Sigmoid colon (tissue), 7 donors: ENCODE data around the gene CEP85L. TPM values are rescaled to one million over a fixed set of nuclear protein-coding genes. Genes with fewer than 3 reads are reported as not detected.

Experiments used
- DNase-seq: peaks from one replicate; pipeline ENCODE4 v3.0.0-alpha.2; 2019
- H3K27ac ChIP-seq, 4 donors: fragments of 200-600 bp; sonication (generic); one replicate each; pipeline ENCODE4 v1.5.1; 2016 to 2019; ENCODE audit warnings: mild to moderate bottlenecking in 1 of 4
- H3K27me3 ChIP-seq, 3 donors: fragments of 200-600 bp; sonication (generic); one replicate each; pipeline ENCODE4 v1.5.1; 2019; ENCODE audit warnings: mild to moderate bottlenecking in 1 of 3
- H3K36me3 ChIP-seq, 4 donors: fragments of 200-600 bp; sonication (generic); one replicate each; pipeline ENCODE4 v1.5.1; 2016 to 2019
- H3K4me1 ChIP-seq, 4 donors: fragments of 200-600 bp; sonication (generic); one replicate each; pipeline ENCODE4 v1.5.1; 2017 to 2019
- H3K4me3 ChIP-seq, 4 donors: fragments of 200-600 bp; sonication (generic); one replicate each; pipeline ENCODE4 v1.5.1; 2017 to 2019; ENCODE audit warnings: mild to moderate bottlenecking in 2 of 4, moderate library complexity in 1 of 4
- H3K9me3 ChIP-seq, 4 donors: fragments of 200-600 bp in 3 of 4; sonication (generic) in 3 of 4; one replicate each; pipeline versions ENCODE4 v1.5.1 to v1.6.1; 2013 to 2019
- EP300 ChIP-seq, 4 donors: sonication (generic); formaldehyde crosslinking; IDR thresholded peaks; one replicate each; pipeline ENCODE4 v1.6.1; 2017; ENCODE audit warnings: antibody characterized with exemption in 4 of 4
- POLR2A ChIP-seq, 2 donors: fragments of 450-650 bp; IDR thresholded peaks; one replicate each; pipeline ENCODE4 v1.6.1; 2016; ENCODE audit warnings: antibody characterized with exemption in 2 of 2, mild to moderate bottlenecking in 2 of 2, moderate library complexity in 2 of 2
- POLR2AphosphoS5 ChIP-seq, 4 donors: sonication (generic); formaldehyde crosslinking; IDR thresholded peaks; one replicate each; pipeline ENCODE4 v1.6.1; 2017; ENCODE audit warnings: antibody characterized with exemption in 4 of 4
- WGBS, 2 donors: extraction: QIAGEN DNeasy Blood & Tissue Kit; methylation state at CpG; one replicate each; pipeline ENCODE4 v1.1.7; 2013; 5-methylcytosine and 5-hydroxymethylcytosine counted together
- intact Hi-C: fragments of 100-400 bp; cut with DNase I; formaldehyde crosslinking; loops from one replicate; pipeline ENCODE4 v1.15.1; 2023
- polyA plus RNA-seq, 3 donors: library from polyadenylated mRNA; stranded (reverse); fragments of 200-250 nt; gene quantifications; one replicate each; pipeline ENCODE4 v1.2.3, GENCODE V29; 2013
- total RNA-seq, 4 donors: library from RNA; depleted of rRNA; stranded (reverse); fragments of >200 nt; gene quantifications; one replicate each; pipeline ENCODE4 v1.1.0, GENCODE V29; 2016
- TF ChIP-seq, protein P1 (sequence below), 4 experiments: fragments of 450-650 bp in 3 of 4; fragments of 200-600 bp in 1 of 4; IDR thresholded peaks; one replicate each; pipeline ENCODE4 v1.5.1; 2016 to 2019; ENCODE audit warnings: antibody characterized with exemption in 4 of 4, mild to moderate bottlenecking in 3 of 4, moderate library complexity in 2 of 4
- donor health status: healthy with polysubstance abuse.
- donor health status: Bipolar disorder and iron deficiency.
- donor health status: healthy.

The CEP85L gene
- total and polyA plus RNA-seq, 7 donors = 0.23 to 17.4 (median 12.8) TPM

DNA sequence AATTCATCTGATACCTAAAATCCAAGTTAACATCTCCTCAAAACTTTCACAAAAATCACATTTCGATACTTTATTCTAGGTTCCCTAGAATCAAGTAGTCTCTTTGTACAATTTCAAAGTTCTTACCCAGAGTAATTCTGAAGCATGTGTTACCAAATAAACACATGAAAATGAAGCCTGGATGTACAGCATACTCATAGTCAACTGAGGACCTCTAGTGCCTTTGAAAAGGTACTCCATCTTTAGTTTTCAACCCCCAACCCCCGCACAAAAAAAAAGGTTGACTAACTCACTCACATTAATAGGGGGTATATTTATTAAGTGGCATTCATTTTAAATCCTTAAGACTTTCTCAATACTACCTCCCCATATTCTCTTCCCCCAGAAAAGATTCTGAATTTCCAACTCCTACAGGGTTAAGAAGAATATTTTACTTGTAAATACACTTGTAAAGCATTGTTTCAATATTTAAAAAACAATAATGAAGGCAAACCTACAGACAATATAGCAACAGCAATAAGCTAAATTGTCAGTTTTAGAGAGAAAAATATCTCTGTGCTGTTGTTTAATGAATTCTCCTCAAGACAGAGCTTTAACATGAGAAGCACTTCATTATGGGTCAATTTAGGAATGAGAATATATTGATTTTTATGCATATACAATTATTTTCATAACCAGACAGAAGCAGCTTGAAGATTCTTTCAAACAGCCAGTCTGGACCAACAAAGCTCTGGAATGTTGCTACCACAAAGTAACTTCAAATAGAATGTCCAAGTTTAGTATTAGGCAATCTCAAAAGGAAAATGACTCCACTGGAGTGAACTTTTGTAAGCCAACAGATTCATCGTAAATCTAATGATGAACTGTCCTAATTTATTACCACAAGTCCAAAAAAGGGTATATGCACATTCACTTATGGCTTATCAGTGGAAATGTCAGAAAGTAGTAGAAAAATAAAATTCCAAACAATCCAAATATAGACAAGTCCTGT lies 100.0 kb downstream of the CEP85L start:
- Histone ChIP-seq H3K36me3 (no peaks in the 10 kb centered on the region), H3K27me3 (no peaks in the 10 kb centered on the region), H3K9me3 (no peaks in the 10 kb centered on the region), H3K4me3 (peak overlapping the region in 3 of 4 donors; percentile 42 to 59 (median 55)), H3K27ac (peak overlapping the region; percentile 58 to 84 (median 78)), H3K4me1 (peaks cover 0 to 55% (median 38%) of the 10 kb centered on the region in 4 donors)
- 35 to 40% methylated on average over 3 of the region's 3 CpGs for WGBS, 2 donors
- intact Hi-C loops = loop anchor here (2.0 to 10.0 kb wide), 3 partner anchors 44 to 267 kb away; partner anchors contain the start of gene CEP85L
- DNase-seq = no peak
- TF ChIP-seq, protein P1, sequence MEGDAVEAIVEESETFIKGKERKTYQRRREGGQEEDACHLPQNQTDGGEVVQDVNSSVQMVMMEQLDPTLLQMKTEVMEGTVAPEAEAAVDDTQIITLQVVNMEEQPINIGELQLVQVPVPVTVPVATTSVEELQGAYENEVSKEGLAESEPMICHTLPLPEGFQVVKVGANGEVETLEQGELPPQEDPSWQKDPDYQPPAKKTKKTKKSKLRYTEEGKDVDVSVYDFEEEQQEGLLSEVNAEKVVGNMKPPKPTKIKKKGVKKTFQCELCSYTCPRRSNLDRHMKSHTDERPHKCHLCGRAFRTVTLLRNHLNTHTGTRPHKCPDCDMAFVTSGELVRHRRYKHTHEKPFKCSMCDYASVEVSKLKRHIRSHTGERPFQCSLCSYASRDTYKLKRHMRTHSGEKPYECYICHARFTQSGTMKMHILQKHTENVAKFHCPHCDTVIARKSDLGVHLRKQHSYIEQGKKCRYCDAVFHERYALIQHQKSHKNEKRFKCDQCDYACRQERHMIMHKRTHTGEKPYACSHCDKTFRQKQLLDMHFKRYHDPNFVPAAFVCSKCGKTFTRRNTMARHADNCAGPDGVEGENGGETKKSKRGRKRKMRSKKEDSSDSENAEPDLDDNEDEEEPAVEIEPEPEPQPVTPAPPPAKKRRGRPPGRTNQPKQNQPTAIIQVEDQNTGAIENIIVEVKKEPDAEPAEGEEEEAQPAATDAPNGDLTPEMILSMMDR (IDR thresholded peaks at IDR 0.05) = peak in 3 of 4 experiments; percentile 49 to 62 (median 56)
- TF ChIP-seq POLR2A (IDR thresholded peaks at IDR 0.05) (no peak), POLR2AphosphoS5 (IDR thresholded peaks at IDR 0.05) (peak in 1 of 4 donors; percentile 20), EP300 (IDR thresholded peaks at IDR 0.05) (no peak)

DNA sequence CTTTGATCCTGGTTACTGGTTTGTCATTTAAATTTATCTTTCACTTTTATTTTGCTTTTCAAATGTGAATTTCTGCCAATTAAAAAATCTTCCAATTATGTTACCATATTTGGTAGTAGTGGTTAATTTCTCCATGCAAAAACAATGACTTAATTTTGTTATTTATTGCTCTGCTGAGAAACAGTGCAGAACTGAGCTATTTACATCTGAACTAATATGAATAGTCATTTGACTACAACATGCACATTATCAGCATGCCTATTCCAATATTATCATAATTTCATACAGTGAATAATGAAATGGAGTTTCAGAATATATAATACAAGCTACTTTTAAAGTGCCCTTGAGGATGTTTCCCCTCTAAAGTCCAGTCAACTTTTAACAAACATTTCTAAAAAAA lies 102.8 kb downstream of the CEP85L start:
- no peak for DNase-seq
- Histone ChIP-seq H3K9me3 (no peaks in the 10 kb centered on the region), H3K27me3 (no peaks in the 10 kb centered on the region), H3K4me3 (peak overlapping the region; percentile 36 to 59 (median 48)), H3K4me1 (peaks cover 0 to 43% (median 23%) of the 10 kb centered on the region in 4 donors), H3K36me3 (no peaks in the 10 kb centered on the region), H3K27ac (peak overlapping the region; percentile 70 to 84 (median 78))
- TF ChIP-seq POLR2A (IDR thresholded peaks at IDR 0.05) (no peak), EP300 (IDR thresholded peaks at IDR 0.05) (no peak), POLR2AphosphoS5 (IDR thresholded peaks at IDR 0.05) (no peak)
- TF ChIP-seq, protein P1 (IDR thresholded peaks at IDR 0.05) = no peak
- intact Hi-C loops = no loop called here

DNA sequence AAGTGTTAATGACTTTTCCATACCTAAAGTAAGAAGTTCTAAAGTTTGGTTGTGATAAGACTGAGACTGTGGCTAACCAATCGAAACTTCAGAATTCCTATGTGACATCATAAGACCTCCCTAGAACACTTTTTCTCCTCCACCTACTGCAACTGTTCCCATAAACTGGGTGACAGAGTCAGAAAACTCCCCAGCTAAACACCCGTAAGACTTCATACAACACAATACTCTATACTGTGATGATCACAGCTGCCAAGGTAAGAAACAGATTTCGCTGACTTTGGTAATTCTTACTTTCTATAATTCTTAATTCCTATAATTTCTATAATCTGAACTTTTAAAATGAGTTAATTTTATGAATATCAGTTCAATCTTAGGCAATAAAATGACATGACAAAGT lies 103.3 kb downstream of the CEP85L start, which contains the start of gene PLN:
TSS of gene PLN (plus strand) at position 161 of the 400 bp plus-strand sequence. CDS start 10,626 bp downstream, outside the sequence.
- H3K9me3 ChIP-seq = no peaks in the 10 kb centered on the region
- H3K4me3 ChIP-seq = peak within 1 kb of the TSS; percentile 36 to 59 (median 48)
- TF ChIP-seq, protein P1 (IDR thresholded peaks at IDR 0.05) = no peak
- no peak for TF ChIP-seq EP300 (IDR thresholded peaks at IDR 0.05)
- TF ChIP-seq POLR2AphosphoS5 (IDR thresholded peaks at IDR 0.05) = peak; percentile 50 to 95 (median 88)
- peak; percentile 47 to 82 for TF ChIP-seq POLR2A (IDR thresholded peaks at IDR 0.05)
- H3K36me3 ChIP-seq = no peaks in the 10 kb centered on the region
- 81% methylated on average over 3 of the region's 3 CpGs for WGBS, 2 donors
- intact Hi-C loops = no loop called here
- H3K27ac ChIP-seq = peak within 1 kb of the TSS; percentile 70 to 84 (median 78)
- DNase-seq = no peak
- no peaks in the 10 kb centered on the region for H3K27me3 ChIP-seq
- H3K4me1 ChIP-seq = peaks cover 0 to 42% (median 19%) of the 10 kb centered on the region in 4 donors

DNA sequence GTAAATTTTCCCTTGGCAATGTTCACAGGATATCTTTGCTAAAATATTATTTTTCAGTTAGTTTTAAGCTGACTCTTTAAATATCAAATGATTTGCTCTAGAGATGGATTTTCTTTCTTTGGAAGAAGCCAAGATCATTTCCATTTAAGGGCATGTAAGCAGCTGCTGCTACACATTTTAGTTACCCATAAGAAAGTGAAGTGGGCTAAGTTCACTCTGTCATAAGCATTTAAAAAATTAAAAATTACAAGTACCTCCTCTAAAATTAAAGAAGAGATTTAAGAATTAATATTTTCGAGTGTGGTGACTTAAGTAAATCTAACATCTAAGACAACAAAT lies 104.5 kb downstream of the CEP85L start:
- Histone ChIP-seq H3K27me3 (no peaks in the 10 kb centered on the region), H3K4me3 (peak overlapping the region in 3 of 4 donors; percentile 42 to 59 (median 55)), H3K36me3 (no peaks in the 10 kb centered on the region), H3K27ac (peak overlapping the region; percentile 70 to 84 (median 78)), H3K9me3 (no peaks in the 10 kb centered on the region), H3K4me1 (peaks cover 0 to 34% (median 17%) of the 10 kb centered on the region in 4 donors)
- TF ChIP-seq POLR2AphosphoS5 (IDR thresholded peaks at IDR 0.05) (no peak), EP300 (IDR thresholded peaks at IDR 0.05) (no peak), POLR2A (IDR thresholded peaks at IDR 0.05) (no peak)
- TF ChIP-seq, protein P1 (IDR thresholded peaks at IDR 0.05) = no peak
- intact Hi-C loops = no loop called here
- DNase-seq = no peak
- WGBS, 2 donors = 48 to 73% methylated on average over 1 of the region's 1 CpG
